H1 (cell line): ENCODE results near the gene SPOCD1. TPM values are rescaled to one million over a fixed set of nuclear protein-coding genes. Genes with fewer than 3 reads are reported as not detected.

Experiments used
- CTCF ChIA-PET: fragments of 300-600 bp; sonication (Branson Sonifier 250); formaldehyde crosslinking; loops from one replicate; lab custom pipeline; 2021; ENCODE audit not compliant: partially characterized antibody; lab: Charles Lee
- POLR2A ChIA-PET: fragments of 300-600 bp; sonication (Branson Sonifier 250); formaldehyde crosslinking; loops from one replicate; lab custom pipeline; 2021; ENCODE audit warnings: inconsistent platforms; ENCODE audit not compliant: partially characterized antibody; lab: Charles Lee
- DNase-seq, 2 experiments: peaks; one replicate each; pipeline versions ENCODE4 v3.0.0 to v3.0.0-alpha.2; 2010 to 2022; ENCODE audit warnings: low spot score in 2 of 2, low read depth in 1 of 2, mixed read lengths in 1 of 2
- FAIRE-seq: peaks from 2 replicates; lab custom pipeline; 2011; peaks lifted over from hg19 to GRCh38; lab: Jason Lieb, UNC
- H2AFZ ChIP-seq: 2 replicates; pipeline ENCODE4 v1.8.1; 2012; ENCODE audit warnings: low read length, inconsistent platforms
- H2AK5ac ChIP-seq: 2 replicates; pipeline ENCODE4 v1.6.1; 2013; ENCODE audit warnings: low read depth, low read length
- H2BK120ac ChIP-seq: replicated peaks from 2 replicates; pipeline ENCODE3; 2013; ENCODE audit warnings: low read depth, low read length, inconsistent platforms
- H2BK12ac ChIP-seq: 2 replicates; pipeline ENCODE4 v1.6.1; 2013; ENCODE audit warnings: low read depth, low read length
- H2BK15ac ChIP-seq: 2 replicates; pipeline ENCODE4 v1.6.1; 2013; ENCODE audit warnings: low read length
- H2BK20ac ChIP-seq: 2 replicates; pipeline ENCODE4 v1.6.1; 2013; ENCODE audit warnings: low read length
- H2BK5ac ChIP-seq: 2 replicates; pipeline ENCODE4 v1.6.1; 2013; ENCODE audit warnings: low read depth, low read length
- H3K14ac ChIP-seq: 2 replicates; pipeline ENCODE4 v1.6.1; 2013; ENCODE audit warnings: inconsistent platforms; ENCODE audit not compliant: insufficient read length
- H3K18ac ChIP-seq: 2 replicates; pipeline ENCODE4 v1.6.1; 2013; ENCODE audit warnings: low read length; ENCODE audit errors: extremely low read depth
- H3K23ac ChIP-seq: 2 replicates; pipeline ENCODE4 v1.6.1; 2013; ENCODE audit warnings: inconsistent platforms; ENCODE audit not compliant: insufficient read length
- H3K23me2 ChIP-seq: 2 replicates; pipeline ENCODE4 v1.6.1; 2013; ENCODE audit warnings: low read depth, low read length
- H3K27ac ChIP-seq: 2 replicates; pipeline ENCODE4 v1.6.1; 2011; ENCODE audit warnings: low read depth, low read length, inconsistent platforms
- H3K27me3 ChIP-seq, 4 experiments: replicated peaks in 1 of 4; 1 replicate in 1 of 4; 2 replicates in 3 of 4; pipeline versions ENCODE4 v1.6.1 to v1.8.1; 2011 to 2013; ENCODE audit warnings: low read length in 3 of 4, mild to moderate bottlenecking in 3 of 4, inconsistent platforms in 2 of 4, mixed read lengths in 2 of 4, moderate library complexity in 1 of 4; ENCODE audit not compliant: control insufficient read depth in 3 of 4, insufficient read depth in 3 of 4; ENCODE audit errors: extremely low read depth in 1 of 4
- H3K36me3 ChIP-seq, 4 experiments: 2 replicates each; pipeline versions ENCODE4 v1.6.1 to v1.8.1; 2011 to 2013; ENCODE audit warnings: mild to moderate bottlenecking in 4 of 4, low read length in 3 of 4, moderate library complexity in 2 of 4, control low read depth in 1 of 4, inconsistent platforms in 1 of 4; ENCODE audit not compliant: insufficient read depth in 4 of 4, control insufficient read depth in 2 of 4
- H3K4ac ChIP-seq: replicated peaks from 2 replicates; pipeline ENCODE3; 2013; ENCODE audit warnings: low read length, low read depth, mixed read lengths, inconsistent platforms; ENCODE audit not compliant: insufficient read length
- H3K4me1 ChIP-seq, 4 experiments: replicated peaks in 1 of 4; 1 replicate in 1 of 4; 2 replicates in 3 of 4; pipeline versions ENCODE4 v1.6.1 to v1.8.1; 2011 to 2013; ENCODE audit warnings: low read length in 3 of 4, inconsistent platforms in 2 of 4, mixed read lengths in 1 of 4; ENCODE audit not compliant: insufficient read depth in 4 of 4, control insufficient read depth in 3 of 4
- H3K4me2 ChIP-seq, 2 experiments: 2 replicates each; pipeline versions ENCODE4 v1.6.1 to v1.8.1; 2011 to 2013; ENCODE audit warnings: low read depth in 2 of 2, low read length in 2 of 2, control low read depth in 1 of 2, inconsistent platforms in 1 of 2, mild to moderate bottlenecking in 1 of 2; ENCODE audit not compliant: insufficient read depth in 1 of 2
- H3K4me3 ChIP-seq, 4 experiments: fragments of 200-600, 300-600 bp in 1 of 4; sonication (generic), shearing (Covaris generic), sonication (Bioruptor Twin) in 1 of 4; 2 replicates each; pipeline versions ENCODE4 v1.5.1 to v1.8.1; 2011 to 2016; ENCODE audit warnings: low read length in 4 of 4, low read depth in 3 of 4, control low read depth in 2 of 4, inconsistent platforms in 2 of 4, mild to moderate bottlenecking in 2 of 4, mixed read lengths in 1 of 4, moderate library complexity in 1 of 4; ENCODE audit not compliant: insufficient read depth in 2 of 4; ENCODE audit errors: extremely low read depth in 1 of 4
- H3K56ac ChIP-seq: replicated peaks from 2 replicates; pipeline ENCODE3; 2013; ENCODE audit warnings: low read depth, mild to moderate bottlenecking, mixed read lengths, low read length, inconsistent platforms; ENCODE audit not compliant: insufficient read length
- H3K79me1 ChIP-seq: 2 replicates; pipeline ENCODE4 v1.6.1; 2013; ENCODE audit warnings: low read depth, low read length, control low read depth
- H3K79me2 ChIP-seq, 2 experiments: 2 replicates each; pipeline versions ENCODE4 v1.6.1 to v1.8.1; 2012 to 2013; ENCODE audit warnings: low read length in 2 of 2, mild to moderate bottlenecking in 2 of 2, inconsistent platforms in 1 of 2; ENCODE audit not compliant: insufficient read depth in 2 of 2, control insufficient read depth in 1 of 2
- H3K9ac ChIP-seq, 4 experiments: replicated peaks in 1 of 4; 1 replicate in 1 of 4; 2 replicates in 3 of 4; pipeline versions ENCODE4 v1.6.1 to v1.8.1; 2011 to 2013; ENCODE audit warnings: low read depth in 3 of 4, low read length in 3 of 4, control low read depth in 2 of 4, mild to moderate bottlenecking in 2 of 4, moderate library complexity in 2 of 4, inconsistent platforms in 1 of 4; ENCODE audit errors: extremely low read depth in 1 of 4
- H3K9me3 ChIP-seq, 2 experiments: 2 replicates each; pipeline versions ENCODE4 v1.6.1 to v1.8.1; 2012 to 2013; ENCODE audit warnings: mild to moderate bottlenecking in 2 of 2, moderate library complexity in 2 of 2, control low read depth in 1 of 2, inconsistent platforms in 1 of 2, low read depth in 1 of 2, low read length in 1 of 2, mixed read lengths in 1 of 2; ENCODE audit not compliant: insufficient read depth in 2 of 2
- H4K20me1 ChIP-seq, 2 experiments: replicated peaks in 1 of 2; 2 replicates each; pipeline versions ENCODE3 to v1.8.1; 2011 to 2013; ENCODE audit warnings: inconsistent platforms in 2 of 2, low read length in 2 of 2, mild to moderate bottlenecking in 1 of 2; ENCODE audit not compliant: insufficient read depth in 2 of 2, control insufficient read depth in 1 of 2
- H4K5ac ChIP-seq: 2 replicates; pipeline ENCODE4 v1.6.1; 2013; ENCODE audit warnings: low read length, low read depth, mixed read lengths, inconsistent platforms; ENCODE audit not compliant: insufficient read length
- H4K8ac ChIP-seq: 2 replicates; pipeline ENCODE4 v1.8.0; 2013; ENCODE audit warnings: mild to moderate bottlenecking, moderate library complexity, low read length, inconsistent platforms; ENCODE audit not compliant: insufficient read depth; ENCODE audit errors: extremely low read depth
- H4K91ac ChIP-seq: replicated peaks from 2 replicates; pipeline ENCODE3; 2013; ENCODE audit warnings: low read length, mixed read lengths, inconsistent platforms; ENCODE audit not compliant: insufficient read length
- CEBPB ChIP-seq: IDR thresholded peaks from 2 replicates; pipeline ENCODE4 v1.6.1; 2012; ENCODE audit warnings: low read depth, low read length
- EZH2 ChIP-seq: fragments of 200-600 bp; sonication (generic); IDR thresholded peaks from 2 replicates; pipeline ENCODE4 v1.7.1; 2012; ENCODE audit warnings: low read depth, mild to moderate bottlenecking, moderate library complexity, low read length, inconsistent platforms; ENCODE audit not compliant: severe bottlenecking
- SUZ12 ChIP-seq: fragments of 200-600 bp; sonication (generic); IDR thresholded peaks from 2 replicates; pipeline ENCODE4 v1.6.1; 2012; ENCODE audit warnings: mild to moderate bottlenecking, inconsistent platforms, low read length, moderate library complexity, mixed read lengths
- WGBS, 2 experiments: shearing (Covaris generic) in 1 of 2; methylation state at CpG; one replicate each; pipeline versions ENCODE4 v1.1.6 to v1.1.7; 2013 to 2015; ENCODE audit warnings: low lambda C conversion rate in 2 of 2, mixed read lengths in 2 of 2, inconsistent platforms in 1 of 2, low coverage in 1 of 2, missing lambda C conversion rate in 1 of 2; ENCODE audit not compliant: insufficient replicate concordance in 2 of 2, insufficient coverage in 1 of 2, insufficient read length in 1 of 2; ENCODE audit errors: extremely low coverage in 1 of 2, missing lambda C conversion rate in 1 of 2; 5-methylcytosine and 5-hydroxymethylcytosine counted together
- polyA plus RNA-seq, 7 experiments: library from polyadenylated mRNA; depleted of rRNA in 3 of 7; stranded (reverse) in 5 of 7; unstranded in 2 of 7; fragments of >200 nt in 5 of 7; fragments of 200-250 nt in 2 of 7; gene quantifications; 1 replicate in 5 of 7; 2 replicates in 1 of 7; 4 replicates in 1 of 7; pipeline versions ENCODE4 v1.2.1 to v1.2.3, GENCODE V29; 2011 to 2013; ENCODE audit warnings: missing spikeins in 2 of 7, mixed read lengths in 2 of 7
- total RNA-seq: library from RNA; stranded (reverse); fragmentation: NEBNext Ultra II Directional; extraction: Animal tissue kit (Norgen Biotek cat#: 25700); gene quantifications from 2 replicates; pipeline ENCODE4 v1.2.1, GENCODE V29; 2021

SPOCD1 gene
- total and polyA plus RNA-seq, 2 of the 8 experiments (the other 6 are each of a cell fraction or from before 2014, with no cell fraction given), result 1.8 to 2.9 TPM

- Histone ChIP-seq H3K27ac (no peak overlapping the region), H2BK5ac (peak overlapping the region; percentile 78; the same call in 1 of the 2 replicates), H2BK15ac (peak overlapping the region; percentile 100), H3K23me2 (peaks cover 7% of the 10 kb centered on the region), H4K8ac (peak overlapping the region; percentile 65), H4K20me1 (peaks cover 0 to 2% of the 10 kb centered on the region in 2 experiments), H3K14ac (no peak overlapping the region), H3K9ac (peak overlapping the region in 1 of 4 experiments; percentile 20; a peak in 1 of 7 replicates), H3K23ac (no peak overlapping the region), H3K79me1 (peaks cover 3% of the 10 kb centered on the region; the same call in 1 of the 2 replicates), H3K4me1 (peaks cover 4 to 18% (median 9%) of the 10 kb centered on the region in 4 experiments), H3K4me3 (peak overlapping the region; percentile 41 to 58 (median 50); a peak in 7 of 8 replicates), H3K9me3 (no peaks in the 10 kb centered on the region), H2BK120ac (no peak overlapping the region), H4K91ac (peak overlapping the region; percentile 78), H2AK5ac (0 out of 2 replicates have a peak overlapping the region, but pooled peaks have one; percentile 10), H3K27me3 (peaks cover 26 to 49% (median 44%) of the 10 kb centered on the region in 4 experiments), H3K36me3 (no peaks in the 10 kb centered on the region), H3K18ac (peak overlapping the region; percentile 97), H2BK20ac (peak overlapping the region; percentile 43; the same call in 1 of the 2 replicates), H3K4ac (no peak overlapping the region), H3K56ac (peak overlapping the region; percentile 19), H4K5ac (no peak overlapping the region), H2BK12ac (peak overlapping the region; percentile 99; the same call in 1 of the 2 replicates), H3K79me2 (no peaks in the 10 kb centered on the region), H3K4me2 (peak overlapping the region; percentile 97 to 98), H2AFZ (peak overlapping the region; percentile 33; the same call in 1 of the 2 replicates)
- WGBS, 2 experiments, result 34% methylated on average over 35 of the region's 49 CpGs; no CpG with 5 or more reads in 1 of the 2 experiments
- DNase-seq (no peak), FAIRE-seq (no peak)
- ChIA-PET POLR2A (interaction anchor here (0.6 to 2.3 kb wide), 4 partner anchors 11 to 130 kb away, joined by 3 to 6 read pairs (median 4); no protein-coding TSS in a partner anchor), CTCF (interaction anchor here (1.1 to 5.3 kb wide), 4 partner anchors 12 to 141 kb away, joined by 3 to 43 read pairs (median 4); no protein-coding TSS in a partner anchor)
- peak; percentile 68 for TF ChIP-seq EZH2
- TF ChIP-seq SUZ12, result peak; percentile 59; the same call in 1 of the 2 replicates
- no peak for TF ChIP-seq CEBPB
These were observed 43.1 kb downstream of the SPOCD1 start for GRCh38 chr1:31772669-31773248.
